Cardiac muscle cell (in vitro differentiated cells and primary cell): Measurements from ENCODE around the gene PROC. TPM values are rescaled to one million over a fixed set of nuclear protein-coding genes. Genes with fewer than 3 reads are reported as not detected.
"Not testable (repeated sequence)": the region's sequence is repeated elsewhere in the genome, so short reads cannot be mapped to it uniquely, and the experiment has no call there.

Experiments
- DNase-seq, 2 donors: peaks; one replicate each; pipeline versions ENCODE4 v3.0.0 to v3.0.0-alpha.2; 2010 to 2017; ENCODE audit warnings: low read depth in 1 of 2, low spot score in 1 of 2
- H3K27ac ChIP-seq: fragments of 200-600 bp; sonication (generic); 2 replicates; pipeline ENCODE4 v1.5.1; 2016
- H3K27me3 ChIP-seq: fragments of 200-600 bp; sonication (generic); 2 replicates; pipeline ENCODE4 v1.6.0; 2016; ENCODE audit warnings: control low read depth
- H3K36me3 ChIP-seq: fragments of 200-600 bp; sonication (generic); 2 replicates; pipeline ENCODE4 v1.5.1; 2016; ENCODE audit warnings: control low read depth
- H3K4me1 ChIP-seq: fragments of 200-600 bp; sonication (generic); 2 replicates; pipeline ENCODE4 v1.8.1; 2017; ENCODE audit warnings: low read depth, mild to moderate bottlenecking, mixed run types
- H3K4me3 ChIP-seq: fragments of 200-600 bp; sonication (generic); 2 replicates; pipeline ENCODE4 v1.5.1; 2016; ENCODE audit warnings: mild to moderate bottlenecking
- H3K9me3 ChIP-seq: fragments of 200-600 bp; sonication (generic); 2 replicates; pipeline ENCODE4 v1.5.1; 2017; ENCODE audit warnings: low read depth, mild to moderate bottlenecking, control low read depth
- polyA plus RNA-seq: library from polyadenylated mRNA; unstranded; fragments of >200 nt; fragmentation: Nextera tagmentation; extraction: Ambion mirVana; gene quantifications from 2 replicates; pipeline ENCODE4 v1.2.1, GENCODE V29; 2016
- total RNA-seq: library from RNA; depleted of rRNA; stranded (reverse); fragments of >200 nt; gene quantifications from 2 replicates; pipeline ENCODE4 v1.2.3, GENCODE V29; 2016
- TF ChIP-seq, protein P1 (sequence below): IDR thresholded peaks from 2 replicates; pipeline ENCODE4 v1.5.1; 2012; ENCODE audit warnings: low read depth, mild to moderate bottlenecking, low read length

PROC gene
- total and polyA plus RNA-seq, 2 experiments from 2014 or later: not detected

DNA sequence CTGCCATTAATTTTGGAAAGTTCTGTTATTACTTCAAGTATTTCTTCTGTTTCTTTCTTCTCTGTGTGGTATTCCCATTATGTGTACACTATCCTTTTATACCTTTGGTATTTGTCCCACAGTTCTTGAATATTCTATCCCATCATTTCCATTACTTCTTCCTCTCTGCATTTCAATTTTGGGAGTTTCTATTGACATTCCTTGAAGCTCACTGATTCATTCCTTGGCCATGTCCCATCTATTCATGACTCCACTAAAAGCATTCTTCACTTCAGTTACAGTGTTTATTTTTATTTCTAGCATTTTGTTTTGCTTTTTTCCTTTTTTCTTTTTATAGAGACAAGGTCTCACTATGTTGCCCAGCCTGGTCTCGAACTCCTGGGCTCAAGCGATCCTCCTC, 30.3 kb downstream of the PROC start:
- no peaks in the 10 kb centered on the region for H3K36me3 ChIP-seq

DNA sequence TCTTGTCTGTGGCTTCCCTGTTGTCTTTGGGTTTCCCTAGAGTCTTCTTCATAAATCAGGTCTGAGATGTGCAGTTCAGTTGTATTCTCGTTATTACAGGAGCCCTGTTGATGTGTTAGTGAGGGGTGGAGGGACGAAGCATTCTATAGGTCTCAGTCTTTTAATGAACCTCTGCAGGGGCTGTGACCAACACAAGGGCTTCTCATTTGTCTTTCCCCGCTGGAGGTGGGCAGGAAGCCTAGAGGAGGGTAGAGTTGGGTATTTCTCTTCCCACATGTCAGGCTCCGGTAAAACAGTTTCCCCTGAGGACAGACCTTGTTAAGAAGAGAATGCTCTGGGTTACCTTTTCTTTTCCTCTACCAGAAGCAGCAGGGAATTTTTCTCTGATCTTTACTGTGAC, 31.2 kb downstream of the PROC start:
- H3K4me1 ChIP-seq: peaks cover 5% of the 10 kb centered on the region
- H3K27ac ChIP-seq: no peak overlapping the region
- H3K4me3 ChIP-seq: no peak overlapping the region
- TF ChIP-seq, protein P1, sequence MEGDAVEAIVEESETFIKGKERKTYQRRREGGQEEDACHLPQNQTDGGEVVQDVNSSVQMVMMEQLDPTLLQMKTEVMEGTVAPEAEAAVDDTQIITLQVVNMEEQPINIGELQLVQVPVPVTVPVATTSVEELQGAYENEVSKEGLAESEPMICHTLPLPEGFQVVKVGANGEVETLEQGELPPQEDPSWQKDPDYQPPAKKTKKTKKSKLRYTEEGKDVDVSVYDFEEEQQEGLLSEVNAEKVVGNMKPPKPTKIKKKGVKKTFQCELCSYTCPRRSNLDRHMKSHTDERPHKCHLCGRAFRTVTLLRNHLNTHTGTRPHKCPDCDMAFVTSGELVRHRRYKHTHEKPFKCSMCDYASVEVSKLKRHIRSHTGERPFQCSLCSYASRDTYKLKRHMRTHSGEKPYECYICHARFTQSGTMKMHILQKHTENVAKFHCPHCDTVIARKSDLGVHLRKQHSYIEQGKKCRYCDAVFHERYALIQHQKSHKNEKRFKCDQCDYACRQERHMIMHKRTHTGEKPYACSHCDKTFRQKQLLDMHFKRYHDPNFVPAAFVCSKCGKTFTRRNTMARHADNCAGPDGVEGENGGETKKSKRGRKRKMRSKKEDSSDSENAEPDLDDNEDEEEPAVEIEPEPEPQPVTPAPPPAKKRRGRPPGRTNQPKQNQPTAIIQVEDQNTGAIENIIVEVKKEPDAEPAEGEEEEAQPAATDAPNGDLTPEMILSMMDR: no peak
- H3K36me3 ChIP-seq: no peaks in the 10 kb centered on the region
- DNase-seq: no peak
- H3K9me3 ChIP-seq: no peaks in the 10 kb centered on the region
- H3K27me3 ChIP-seq: no peaks in the 10 kb centered on the region

More for the DNA sequence above, 30.3 kb downstream of the PROC start:
- no peaks in the 10 kb centered on the region for H3K4me1 ChIP-seq
- no peak overlapping the region for H3K4me3 ChIP-seq
- no peak overlapping the region for H3K27ac ChIP-seq
- TF ChIP-seq, protein P1: no peak
- no peaks in the 10 kb centered on the region for H3K9me3 ChIP-seq
- no peaks in the 10 kb centered on the region for H3K27me3 ChIP-seq
- DNase-seq: no peak

DNA sequence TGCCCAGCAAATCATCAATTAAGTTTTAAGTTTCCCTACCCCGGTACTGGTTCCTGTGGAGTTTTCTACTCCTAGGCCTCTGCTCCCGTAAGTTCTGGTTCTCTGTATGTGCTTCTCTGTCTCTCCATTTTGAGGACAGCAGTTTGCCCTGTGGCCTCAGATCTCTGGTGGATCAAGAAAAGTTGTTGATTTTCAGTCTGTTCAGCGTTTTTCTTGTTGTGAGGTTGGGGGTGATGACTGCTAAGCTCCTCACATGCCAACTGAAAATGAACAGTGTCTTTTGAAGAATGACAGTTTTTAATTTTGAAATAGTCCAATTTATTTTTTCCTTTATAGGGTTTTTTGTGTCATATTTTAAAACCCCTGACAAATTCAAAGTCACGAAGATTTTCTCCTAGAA, 31.7 kb downstream of the PROC start:
- Histone ChIP-seq H3K4me3 (no peak overlapping the region), H3K9me3 (no peaks in the 10 kb centered on the region), H3K36me3 (no peaks in the 10 kb centered on the region), H3K4me1 (peaks cover 5% of the 10 kb centered on the region), H3K27ac (no peak overlapping the region), H3K27me3 (no peaks in the 10 kb centered on the region)
- no peak for DNase-seq
- TF ChIP-seq, protein P1: no peak

DNA sequence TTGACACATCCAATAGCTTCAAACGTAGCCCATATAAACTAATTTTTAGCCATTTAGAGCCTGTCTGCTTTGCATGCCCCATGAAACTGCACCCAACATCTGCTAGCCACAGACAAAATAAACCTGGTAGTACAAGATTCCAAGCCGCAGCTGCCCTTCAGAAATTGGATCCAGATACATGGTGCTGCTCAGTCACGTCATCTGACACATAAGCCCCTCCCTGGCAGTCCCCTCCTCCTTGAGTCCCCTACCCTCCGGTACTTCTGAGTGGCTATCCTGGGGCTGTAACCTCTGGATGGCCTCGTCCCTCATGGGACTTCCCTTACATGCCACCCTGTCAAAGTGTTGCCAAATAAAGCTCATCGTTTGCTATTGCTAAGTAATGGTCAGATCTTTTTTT, 33.8 kb downstream of the PROC start:
- Histone ChIP-seq H3K9me3 (no peaks in the 10 kb centered on the region), H3K27me3 (no peaks in the 10 kb centered on the region), H3K27ac (peak overlapping the region; percentile 48), H3K36me3 (no peaks in the 10 kb centered on the region), H3K4me1 (peaks cover 5% of the 10 kb centered on the region), H3K4me3 (no peak overlapping the region)
- TF ChIP-seq, protein P1: no peak
- DNase-seq: peak in 1 of 2 donors; percentile 67

DNA sequence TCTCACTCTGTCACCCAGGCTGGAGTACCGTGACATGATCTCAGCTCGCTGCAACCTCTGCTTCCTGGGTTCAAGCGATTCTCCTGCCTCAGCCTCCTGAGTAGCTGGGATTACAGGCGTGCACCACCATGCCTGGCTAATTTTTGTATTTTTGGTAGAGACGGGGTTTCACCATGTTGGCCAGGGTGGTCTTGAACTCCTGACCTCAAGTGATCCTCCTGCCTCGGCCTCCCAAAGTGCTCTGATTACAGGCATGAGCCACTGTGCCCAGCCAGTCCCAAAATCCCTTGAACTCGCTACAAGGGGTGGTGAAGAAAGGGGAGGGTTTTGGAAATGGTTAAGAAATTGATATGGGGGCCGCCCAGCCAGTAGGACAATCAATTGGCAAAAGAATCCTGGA, 34.2 kb downstream of the PROC start:
- H3K27me3 ChIP-seq, H3K4me1 ChIP-seq, H3K36me3 ChIP-seq, H3K4me3 ChIP-seq, DNase-seq, H3K9me3 ChIP-seq: not testable (repeated sequence)
- peak overlapping the region; percentile 48 for H3K27ac ChIP-seq

DNA sequence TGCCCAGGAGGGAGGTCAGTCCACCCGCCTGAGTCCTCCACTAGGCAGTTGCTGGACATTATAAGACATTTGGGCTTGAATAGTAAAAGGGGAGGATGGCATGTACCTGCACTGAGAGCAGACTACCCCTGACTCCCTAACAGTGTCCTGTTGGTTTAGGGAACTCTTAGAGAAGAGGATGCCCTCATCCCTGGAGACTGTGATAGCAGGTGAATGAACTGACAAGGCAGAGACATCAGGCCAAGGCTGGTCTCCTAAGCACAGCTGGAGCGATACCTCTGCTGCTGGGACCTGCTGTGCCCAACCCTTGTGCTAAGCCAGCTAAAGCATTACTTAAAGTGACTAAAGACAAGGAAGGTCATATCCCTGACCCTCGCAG, 34.8 kb downstream of the PROC start:
- H3K9me3 ChIP-seq: no peaks in the 10 kb centered on the region
- DNase-seq: no peak
- H3K4me1 ChIP-seq: peaks cover 5% of the 10 kb centered on the region
- H3K36me3 ChIP-seq: no peaks in the 10 kb centered on the region
- no peak overlapping the region for H3K4me3 ChIP-seq
- TF ChIP-seq, protein P1: no peak
- no peaks in the 10 kb centered on the region for H3K27me3 ChIP-seq
- H3K27ac ChIP-seq: peak overlapping the region; percentile 48
